Measurements from ENCODE around the gene C19orf25.

C19orf25 gene

GRCh38 chr19:1512671-1513498, 33.9 kb upstream of the C19orf25 start, which contains the start of gene ADAMTSL5:
Gene ADAMTSL5, minus strand, starts transcription at chr19:1513019. Its CDS starts 2,076 bp downstream, at chr19:1510943.
- TF ChIP-seq ZFP3 (CRISPR knock-in tag; IDR thresholded peaks at IDR 0.05) = peak; percentile 37; the same call in 1 of the 2 replicates
- no peak for TF ChIP-seq ZNF8 (CRISPR knock-in tag; IDR thresholded peaks at IDR 0.05)
- TF ChIP-seq, protein P1, sequence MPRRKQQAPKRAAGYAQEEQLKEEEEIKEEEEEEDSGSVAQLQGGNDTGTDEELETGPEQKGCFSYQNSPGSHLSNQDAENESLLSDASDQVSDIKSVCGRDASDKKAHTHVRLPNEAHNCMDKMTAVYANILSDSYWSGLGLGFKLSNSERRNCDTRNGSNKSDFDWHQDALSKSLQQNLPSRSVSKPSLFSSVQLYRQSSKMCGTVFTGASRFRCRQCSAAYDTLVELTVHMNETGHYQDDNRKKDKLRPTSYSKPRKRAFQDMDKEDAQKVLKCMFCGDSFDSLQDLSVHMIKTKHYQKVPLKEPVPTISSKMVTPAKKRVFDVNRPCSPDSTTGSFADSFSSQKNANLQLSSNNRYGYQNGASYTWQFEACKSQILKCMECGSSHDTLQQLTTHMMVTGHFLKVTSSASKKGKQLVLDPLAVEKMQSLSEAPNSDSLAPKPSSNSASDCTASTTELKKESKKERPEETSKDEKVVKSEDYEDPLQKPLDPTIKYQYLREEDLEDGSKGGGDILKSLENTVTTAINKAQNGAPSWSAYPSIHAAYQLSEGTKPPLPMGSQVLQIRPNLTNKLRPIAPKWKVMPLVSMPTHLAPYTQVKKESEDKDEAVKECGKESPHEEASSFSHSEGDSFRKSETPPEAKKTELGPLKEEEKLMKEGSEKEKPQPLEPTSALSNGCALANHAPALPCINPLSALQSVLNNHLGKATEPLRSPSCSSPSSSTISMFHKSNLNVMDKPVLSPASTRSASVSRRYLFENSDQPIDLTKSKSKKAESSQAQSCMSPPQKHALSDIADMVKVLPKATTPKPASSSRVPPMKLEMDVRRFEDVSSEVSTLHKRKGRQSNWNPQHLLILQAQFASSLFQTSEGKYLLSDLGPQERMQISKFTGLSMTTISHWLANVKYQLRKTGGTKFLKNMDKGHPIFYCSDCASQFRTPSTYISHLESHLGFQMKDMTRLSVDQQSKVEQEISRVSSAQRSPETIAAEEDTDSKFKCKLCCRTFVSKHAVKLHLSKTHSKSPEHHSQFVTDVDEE (CRISPR knock-in tag; IDR thresholded peaks at IDR 0.05) = no peak
- no peak for TF ChIP-seq ZC3H10 (CRISPR knock-in tag; IDR thresholded peaks at IDR 0.05)
- no peak for TF ChIP-seq TCF4 (CRISPR knock-in tag; IDR thresholded peaks at IDR 0.05; ENCODE audit: borderline replicate concordance)
- TF ChIP-seq SNAI2 (CRISPR knock-in tag; IDR thresholded peaks at IDR 0.05) = no peak
- ATAC-seq = peak; percentile 52

- ATAC-seq = no peak
- TF ChIP-seq ZNF70 (CRISPR knock-in tag; IDR thresholded peaks at IDR 0.05) (no peak), ZFP30 (CRISPR knock-in tag; IDR thresholded peaks at IDR 0.05) (no peak), CSDC2 (CRISPR knock-in tag; IDR thresholded peaks at IDR 0.05) (no peak), PPARA (CRISPR knock-in tag; IDR thresholded peaks at IDR 0.05; ENCODE audit: borderline replicate concordance) (no peak), RARB (CRISPR knock-in tag; IDR thresholded peaks at IDR 0.05) (no peak), ESRRG (CRISPR knock-in tag; IDR thresholded peaks at IDR 0.05) (no peak), TCF4 (CRISPR knock-in tag; IDR thresholded peaks at IDR 0.05; ENCODE audit: borderline replicate concordance) (no peak), ZNF565 (CRISPR knock-in tag; conservative IDR thresholded peaks at IDR 0.05; ENCODE audit: low read depth) (no peak)
Observed at GRCh38 chr19:1511318-1512317, 32.6 kb upstream of the C19orf25 start.

GRCh38 chr19:1510807-1511206, 31.8 kb upstream of the C19orf25 start:
- TF ChIP-seq PPARA (CRISPR knock-in tag; IDR thresholded peaks at IDR 0.05; ENCODE audit: borderline replicate concordance) = no peak
- TF ChIP-seq ZNF8 (CRISPR knock-in tag; IDR thresholded peaks at IDR 0.05) = no peak
- no peak for TF ChIP-seq ARNTL (CRISPR knock-in tag; IDR thresholded peaks at IDR 0.05; ENCODE audit: borderline replicate concordance, low read depth)
- TF ChIP-seq ZNF70 (CRISPR knock-in tag; IDR thresholded peaks at IDR 0.05) = no peak
- no peak for ATAC-seq

DNA sequence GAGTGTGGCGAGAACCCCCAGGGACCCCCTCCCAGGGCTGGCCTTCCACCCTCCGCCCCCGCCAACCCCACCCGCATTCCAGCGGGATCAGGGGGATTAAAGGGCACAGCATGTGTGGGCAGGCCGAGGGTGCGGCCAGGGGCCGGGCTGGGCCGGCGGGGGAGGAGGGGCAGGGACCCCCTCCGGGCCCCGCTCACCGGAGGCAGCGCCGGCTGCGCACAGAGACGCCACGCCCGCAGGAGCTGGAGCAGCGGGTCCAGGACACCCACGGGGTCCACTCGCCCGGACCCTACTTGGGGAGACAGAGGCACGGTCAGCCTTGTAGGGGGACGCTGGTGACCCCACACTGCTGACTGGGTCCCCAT, 31.4 kb upstream of the C19orf25 start:
- ATAC-seq = no peak
- no peak for TF ChIP-seq ZNF8 (CRISPR knock-in tag; IDR thresholded peaks at IDR 0.05)
- TF ChIP-seq GLIS3 (CRISPR knock-in tag; IDR thresholded peaks at IDR 0.05) = no peak
- TF ChIP-seq RARB (CRISPR knock-in tag; IDR thresholded peaks at IDR 0.05) = no peak

DNA sequence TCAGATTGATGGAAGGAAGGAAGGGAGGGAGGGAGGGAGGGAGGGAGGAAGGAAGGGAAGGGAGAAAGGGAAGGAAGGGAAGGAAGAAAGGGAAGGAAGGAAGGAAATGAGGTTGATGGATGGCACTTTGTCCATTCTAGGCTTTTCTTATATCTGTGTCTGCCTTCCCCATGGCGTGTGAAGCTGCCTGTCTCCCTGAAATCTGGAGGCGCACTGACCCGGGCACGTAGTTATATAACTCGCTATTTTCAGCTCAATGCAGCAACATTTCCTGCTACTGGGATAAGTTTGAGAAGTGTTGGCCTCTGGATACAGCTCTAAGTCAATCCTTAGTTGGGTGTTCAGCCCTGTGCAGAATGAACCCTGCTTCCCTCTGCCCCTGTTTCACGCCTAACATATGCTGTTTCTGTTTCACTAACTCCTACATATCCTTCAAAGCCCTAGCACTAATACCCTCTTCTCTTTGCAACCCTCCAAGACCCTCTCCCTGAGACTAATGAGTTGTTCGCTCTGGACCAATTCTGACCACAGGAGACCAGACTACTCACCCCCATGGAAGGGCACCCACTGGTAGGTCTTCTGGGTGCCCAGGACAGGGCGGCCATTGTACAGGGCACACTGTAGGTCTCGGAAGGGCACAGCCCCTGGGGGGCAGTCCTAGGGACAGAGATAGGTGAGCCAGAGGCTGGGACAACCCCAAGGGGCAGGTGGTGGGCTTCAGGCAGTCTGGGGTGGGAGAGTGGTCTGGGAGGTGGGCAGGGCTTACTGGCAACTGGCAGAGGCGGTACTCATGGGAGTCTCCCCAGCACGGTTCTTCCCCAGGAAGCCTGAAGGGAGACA, 30.8 kb upstream of the C19orf25 start:
- TF ChIP-seq RARB (CRISPR knock-in tag; IDR thresholded peaks at IDR 0.05) (no peak), ZFP3 (CRISPR knock-in tag; IDR thresholded peaks at IDR 0.05) (peak; percentile 99)
- ATAC-seq = no peak

GRCh38 chr19:1508507-1508856, 29.5 kb upstream of the C19orf25 start:
- ATAC-seq = no peak
- no peak for TF ChIP-seq ISL1 (CRISPR knock-in tag; IDR thresholded peaks at IDR 0.05)
- TF ChIP-seq ZNF565 (CRISPR knock-in tag; conservative IDR thresholded peaks at IDR 0.05; ENCODE audit: low read depth) = no peak
- TF ChIP-seq SNAI2 (CRISPR knock-in tag; IDR thresholded peaks at IDR 0.05) = no peak
- no peak for TF ChIP-seq ESRRG (CRISPR knock-in tag; IDR thresholded peaks at IDR 0.05)
- TF ChIP-seq ZNF70 (CRISPR knock-in tag; IDR thresholded peaks at IDR 0.05) = no peak
- TF ChIP-seq OSR1 (CRISPR knock-in tag; IDR thresholded peaks at IDR 0.05) = no peak
- no peak for TF ChIP-seq ARNTL (CRISPR knock-in tag; IDR thresholded peaks at IDR 0.05; ENCODE audit: borderline replicate concordance, low read depth)
- no peak for TF ChIP-seq PPARA (CRISPR knock-in tag; IDR thresholded peaks at IDR 0.05; ENCODE audit: borderline replicate concordance)
- TF ChIP-seq, protein P2, sequence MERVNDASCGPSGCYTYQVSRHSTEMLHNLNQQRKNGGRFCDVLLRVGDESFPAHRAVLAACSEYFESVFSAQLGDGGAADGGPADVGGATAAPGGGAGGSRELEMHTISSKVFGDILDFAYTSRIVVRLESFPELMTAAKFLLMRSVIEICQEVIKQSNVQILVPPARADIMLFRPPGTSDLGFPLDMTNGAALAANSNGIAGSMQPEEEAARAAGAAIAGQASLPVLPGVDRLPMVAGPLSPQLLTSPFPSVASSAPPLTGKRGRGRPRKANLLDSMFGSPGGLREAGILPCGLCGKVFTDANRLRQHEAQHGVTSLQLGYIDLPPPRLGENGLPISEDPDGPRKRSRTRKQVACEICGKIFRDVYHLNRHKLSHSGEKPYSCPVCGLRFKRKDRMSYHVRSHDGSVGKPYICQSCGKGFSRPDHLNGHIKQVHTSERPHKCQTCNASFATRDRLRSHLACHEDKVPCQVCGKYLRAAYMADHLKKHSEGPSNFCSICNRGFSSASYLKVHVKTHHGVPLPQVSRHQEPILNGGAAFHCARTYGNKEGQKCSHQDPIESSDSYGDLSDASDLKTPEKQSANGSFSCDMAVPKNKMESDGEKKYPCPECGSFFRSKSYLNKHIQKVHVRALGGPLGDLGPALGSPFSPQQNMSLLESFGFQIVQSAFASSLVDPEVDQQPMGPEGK (CRISPR knock-in tag; IDR thresholded peaks at IDR 0.05; ENCODE audit: borderline replicate concordance) = no peak
- TF ChIP-seq, protein P3, sequence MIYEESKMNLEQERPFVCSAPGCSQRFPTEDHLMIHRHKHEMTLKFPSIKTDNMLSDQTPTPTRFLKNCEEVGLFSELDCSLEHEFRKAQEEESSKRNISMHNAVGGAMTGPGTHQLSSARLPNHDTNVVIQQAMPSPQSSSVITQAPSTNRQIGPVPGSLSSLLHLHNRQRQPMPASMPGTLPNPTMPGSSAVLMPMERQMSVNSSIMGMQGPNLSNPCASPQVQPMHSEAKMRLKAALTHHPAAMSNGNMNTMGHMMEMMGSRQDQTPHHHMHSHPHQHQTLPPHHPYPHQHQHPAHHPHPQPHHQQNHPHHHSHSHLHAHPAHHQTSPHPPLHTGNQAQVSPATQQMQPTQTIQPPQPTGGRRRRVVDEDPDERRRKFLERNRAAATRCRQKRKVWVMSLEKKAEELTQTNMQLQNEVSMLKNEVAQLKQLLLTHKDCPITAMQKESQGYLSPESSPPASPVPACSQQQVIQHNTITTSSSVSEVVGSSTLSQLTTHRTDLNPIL (CRISPR knock-in tag; IDR thresholded peaks at IDR 0.05; ENCODE audit: low read depth) = no peak
- TF ChIP-seq, protein P4, sequence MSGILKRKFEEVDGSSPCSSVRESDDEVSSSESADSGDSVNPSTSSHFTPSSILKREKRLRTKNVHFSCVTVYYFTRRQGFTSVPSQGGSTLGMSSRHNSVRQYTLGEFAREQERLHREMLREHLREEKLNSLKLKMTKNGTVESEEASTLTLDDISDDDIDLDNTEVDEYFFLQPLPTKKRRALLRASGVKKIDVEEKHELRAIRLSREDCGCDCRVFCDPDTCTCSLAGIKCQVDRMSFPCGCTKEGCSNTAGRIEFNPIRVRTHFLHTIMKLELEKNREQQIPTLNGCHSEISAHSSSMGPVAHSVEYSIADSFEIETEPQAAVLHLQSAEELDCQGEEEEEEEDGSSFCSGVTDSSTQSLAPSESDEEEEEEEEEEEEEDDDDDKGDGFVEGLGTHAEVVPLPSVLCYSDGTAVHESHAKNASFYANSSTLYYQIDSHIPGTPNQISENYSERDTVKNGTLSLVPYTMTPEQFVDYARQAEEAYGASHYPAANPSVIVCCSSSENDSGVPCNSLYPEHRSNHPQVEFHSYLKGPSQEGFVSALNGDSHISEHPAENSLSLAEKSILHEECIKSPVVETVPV (CRISPR knock-in tag; IDR thresholded peaks at IDR 0.05) = no peak
- no peak for TF ChIP-seq ZNF8 (CRISPR knock-in tag; IDR thresholded peaks at IDR 0.05)

Data from SK-N-SH treated with all-trans-retinoic acid at 6 μM for 48 hours (cell line).